Activated naive CD8-positive, alpha-beta T cell treated with anti-CD3 and anti-CD28 coated beads for 36 hours (primary cell): ENCODE measurements around the gene TRIOBP. TPM values are rescaled to one million over a fixed set of nuclear protein-coding genes. Genes with fewer than 3 reads are reported as not detected.

Experiments
- DNase-seq: peaks from one replicate; pipeline ENCODE4 v3.0.0; 2021
- H3K27ac Mint-ChIP-seq: one replicate; pipeline ENCODE4 v1.8.0; 2022; ENCODE audit warnings: mild to moderate bottlenecking, moderate library complexity, mixed read lengths
- H3K27me3 Mint-ChIP-seq: one replicate; pipeline ENCODE4 v1.8.0; 2022; ENCODE audit warnings: mild to moderate bottlenecking, mixed read lengths
- H3K36me3 Mint-ChIP-seq: one replicate; pipeline ENCODE4 v1.8.0; 2021; ENCODE audit warnings: mild to moderate bottlenecking, mixed read lengths
- H3K4me1 Mint-ChIP-seq: one replicate; pipeline ENCODE4 v1.8.0; 2021; ENCODE audit warnings: mixed read lengths
- H3K4me3 Mint-ChIP-seq: one replicate; pipeline ENCODE4 v1.8.0; 2022; ENCODE audit warnings: mild to moderate bottlenecking, moderate library complexity, mixed read lengths
- H3K9me3 Mint-ChIP-seq: one replicate; pipeline ENCODE4 v1.8.0; 2022; ENCODE audit warnings: mixed read lengths
- total RNA-seq, 2 experiments: library from RNA; stranded (reverse); gene quantifications; one replicate each; pipeline ENCODE4 v1.2.3, GENCODE V29; 2021

The TRIOBP gene
- total RNA-seq, 2 experiments from 2014 or later, result 19.7 to 20.8 TPM

DNA sequence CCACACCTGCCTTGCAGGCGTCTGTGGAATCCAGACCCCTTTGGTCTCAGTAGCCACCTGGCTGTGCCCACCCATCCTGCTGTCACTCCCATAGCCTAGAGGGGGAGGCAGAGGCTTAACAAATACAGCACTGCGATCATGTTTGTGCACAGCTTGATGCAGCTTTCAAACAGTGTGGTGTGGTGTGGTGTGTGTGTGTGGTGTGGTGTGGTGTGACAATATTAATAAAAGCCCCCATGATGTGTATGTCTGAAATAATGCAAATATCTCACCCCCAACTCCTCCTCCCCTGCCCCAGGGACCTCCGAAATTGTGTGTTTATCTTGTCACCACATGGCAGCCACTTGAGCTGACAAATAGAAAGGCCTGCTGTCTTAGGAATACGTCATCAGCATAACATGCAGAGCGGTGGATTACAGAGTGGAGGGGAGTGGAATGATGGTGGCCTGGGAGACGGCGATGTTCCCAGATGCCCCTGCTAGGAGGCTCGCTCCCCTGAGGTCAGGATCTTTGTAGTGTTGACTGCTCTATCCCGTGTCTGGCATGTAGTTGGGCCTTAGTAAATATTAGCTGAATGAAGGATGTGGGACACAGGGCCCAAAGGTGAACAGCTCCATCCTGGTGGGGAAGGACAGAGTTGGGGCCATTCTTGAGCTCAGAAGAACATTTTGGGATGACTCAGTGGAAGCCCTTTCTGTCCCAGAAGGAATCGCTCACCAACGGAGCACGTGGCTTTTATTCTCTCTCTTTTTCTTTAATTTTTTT is 35.5 kb upstream of the TRIOBP start:
- H3K27me3 Mint-ChIP-seq, result no peaks in the 10 kb centered on the region
- H3K9me3 Mint-ChIP-seq, result no peaks in the 10 kb centered on the region
- DNase-seq, result no peak
- peak overlapping the region; percentile 90 for H3K4me3 Mint-ChIP-seq
- H3K36me3 Mint-ChIP-seq, result peaks cover 5% of the 10 kb centered on the region
- H3K4me1 Mint-ChIP-seq, result peaks cover 36% of the 10 kb centered on the region
- H3K27ac Mint-ChIP-seq, result no peak overlapping the region

DNA sequence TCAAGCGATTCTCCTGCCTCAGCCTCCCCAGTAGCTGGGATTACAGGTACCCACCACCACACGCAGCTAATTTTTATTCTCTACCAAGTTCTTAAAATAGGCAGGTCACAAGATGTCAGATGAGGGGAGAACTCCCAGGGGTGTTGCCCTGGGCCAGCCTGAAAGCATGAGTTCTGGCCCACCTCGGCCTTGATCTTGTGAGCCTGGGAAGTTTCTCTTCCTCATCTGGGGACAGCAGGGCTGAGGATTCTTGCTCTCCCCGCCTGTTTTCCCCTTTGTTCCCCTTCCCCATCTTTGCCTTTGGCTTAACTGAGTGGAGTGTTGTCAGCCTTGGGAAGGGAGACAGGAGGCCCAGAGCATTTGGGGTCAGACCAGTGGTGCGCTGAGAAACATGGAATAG is 34.8 kb upstream of the TRIOBP start:
- no peak overlapping the region for H3K27ac Mint-ChIP-seq
- DNase-seq, result no peak
- H3K4me1 Mint-ChIP-seq, result peaks cover 36% of the 10 kb centered on the region
- no peaks in the 10 kb centered on the region for H3K9me3 Mint-ChIP-seq
- no peak overlapping the region for H3K4me3 Mint-ChIP-seq
- H3K36me3 Mint-ChIP-seq, result peaks cover 9% of the 10 kb centered on the region
- H3K27me3 Mint-ChIP-seq, result no peaks in the 10 kb centered on the region

DNA sequence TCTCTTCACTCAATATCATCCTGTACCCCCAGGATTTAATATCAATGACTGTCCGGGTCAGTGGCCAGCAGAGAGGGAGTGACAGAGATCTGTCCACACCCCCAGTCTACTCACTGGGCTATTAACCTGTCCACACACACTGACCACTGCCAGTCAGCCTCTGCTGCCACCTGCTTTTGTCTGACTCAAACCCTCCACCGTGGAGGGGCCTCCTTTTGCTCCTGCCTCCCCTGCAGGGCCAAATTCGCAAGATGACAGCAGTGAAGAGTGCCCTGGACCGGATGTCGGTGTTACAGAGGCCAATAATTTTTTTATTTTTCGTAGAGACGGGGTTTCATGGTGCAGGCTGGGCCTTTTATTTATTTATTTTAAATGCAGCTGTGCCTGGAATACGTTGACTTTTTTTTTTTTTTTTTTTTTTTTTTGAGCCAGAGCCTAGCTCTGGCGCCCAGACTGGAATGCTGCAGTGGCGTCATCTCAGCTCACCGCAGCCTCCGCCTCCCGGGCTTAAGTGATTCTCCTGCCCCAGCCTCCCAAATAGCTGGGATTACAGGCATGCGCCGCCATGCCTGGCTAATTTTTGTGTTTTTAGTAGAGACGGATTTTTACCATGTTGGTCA is 33.2 kb upstream of the TRIOBP start:
- Mint-ChIP-seq H3K36me3 (peaks cover 9% of the 10 kb centered on the region), H3K4me3 (no peak overlapping the region), H3K27ac (no peak overlapping the region), H3K4me1 (peaks cover 31% of the 10 kb centered on the region), H3K9me3 (no peaks in the 10 kb centered on the region), H3K27me3 (no peaks in the 10 kb centered on the region)
- no peak for DNase-seq

DNA sequence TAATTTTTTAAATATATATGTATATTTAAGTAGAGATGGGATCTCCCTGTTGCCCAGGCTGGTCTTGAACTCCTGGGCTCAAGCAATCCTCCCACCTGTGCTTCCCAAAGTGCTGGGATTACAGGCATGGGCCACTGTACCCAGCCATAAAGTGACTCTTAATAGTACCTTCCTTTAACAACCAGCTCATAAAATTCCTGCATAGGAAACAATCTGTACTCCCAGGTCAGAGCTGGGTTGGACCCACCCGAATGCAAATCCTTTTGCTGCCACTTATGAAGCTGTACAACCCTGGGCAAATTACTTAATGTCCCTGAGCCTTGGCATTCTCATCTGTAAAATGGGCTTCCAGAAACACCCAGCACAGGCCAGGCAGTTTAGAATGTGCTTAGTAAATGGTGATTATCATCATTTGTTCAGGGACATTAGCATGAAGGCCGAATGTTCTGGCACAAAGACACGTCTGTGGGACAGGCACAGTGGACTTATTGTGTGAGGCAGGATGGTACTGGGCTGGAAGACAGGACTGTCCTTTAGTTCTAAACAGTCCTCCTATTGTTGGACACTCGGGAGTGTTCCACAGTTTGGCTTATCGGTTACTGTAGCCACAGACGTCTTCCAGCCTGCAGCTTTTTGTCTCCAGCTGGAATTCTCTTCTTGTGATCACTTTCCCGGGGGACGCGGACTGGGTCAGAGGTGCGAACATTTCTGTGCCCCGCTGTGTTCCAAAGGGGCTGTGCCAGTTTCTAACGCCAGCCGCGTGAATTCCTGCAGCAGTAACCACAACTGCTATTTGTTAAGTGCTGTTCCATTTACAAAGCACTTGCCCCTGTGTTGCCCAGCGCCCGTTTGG is 32.4 kb upstream of the TRIOBP start:
- no peak overlapping the region for H3K27ac Mint-ChIP-seq
- H3K4me3 Mint-ChIP-seq, result no peak overlapping the region
- no peak for DNase-seq
- H3K4me1 Mint-ChIP-seq, result peaks cover 32% of the 10 kb centered on the region
- no peaks in the 10 kb centered on the region for H3K9me3 Mint-ChIP-seq
- H3K36me3 Mint-ChIP-seq, result peaks cover 9% of the 10 kb centered on the region
- H3K27me3 Mint-ChIP-seq, result no peaks in the 10 kb centered on the region

DNA sequence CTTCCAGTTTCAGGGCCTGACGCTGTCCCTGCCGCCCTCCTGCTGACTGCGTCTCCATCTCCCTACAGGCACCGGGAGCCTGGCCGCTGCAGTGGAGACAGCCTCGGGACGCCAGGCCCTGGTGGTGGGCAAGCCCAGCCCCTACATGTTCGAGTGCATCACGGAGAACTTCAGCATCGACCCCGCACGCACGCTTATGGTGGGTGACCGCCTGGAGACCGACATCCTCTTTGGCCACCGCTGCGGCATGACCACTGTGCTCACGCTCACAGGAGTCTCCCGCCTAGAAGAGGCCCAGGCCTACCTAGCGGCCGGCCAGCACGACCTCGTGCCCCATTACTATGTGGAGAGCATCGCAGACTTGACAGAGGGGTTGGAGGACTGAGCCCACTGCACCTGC is 31.4 kb upstream of the TRIOBP start:
- Mint-ChIP-seq H3K4me3 (no peak overlapping the region), H3K9me3 (no peaks in the 10 kb centered on the region), H3K27me3 (no peaks in the 10 kb centered on the region), H3K36me3 (peaks cover 7% of the 10 kb centered on the region), H3K4me1 (peaks cover 24% of the 10 kb centered on the region), H3K27ac (no peak overlapping the region)
- DNase-seq, result no peak

DNA sequence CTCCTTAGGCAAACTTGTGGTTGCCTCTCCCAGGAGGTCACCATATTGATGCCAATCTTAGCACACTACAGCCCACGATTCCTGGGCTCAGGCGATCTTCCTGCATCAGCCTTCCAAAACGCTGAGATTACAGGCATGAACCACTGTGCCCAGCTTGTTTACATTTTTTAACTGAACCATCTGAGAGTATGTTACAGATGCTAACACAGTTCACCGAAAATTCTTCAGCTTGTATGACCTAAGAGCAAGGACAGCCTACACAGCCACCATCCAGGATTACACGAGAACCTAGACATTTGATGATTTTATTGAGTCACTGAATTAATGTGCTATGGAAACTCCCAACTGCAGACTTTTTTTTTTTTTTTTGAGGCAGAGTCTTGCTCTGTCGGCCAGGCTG is 27.3 kb upstream of the TRIOBP start:
- Mint-ChIP-seq H3K36me3 (peaks cover 7% of the 10 kb centered on the region), H3K27me3 (no peaks in the 10 kb centered on the region), H3K4me1 (peaks cover 39% of the 10 kb centered on the region), H3K27ac (no peak overlapping the region), H3K9me3 (no peaks in the 10 kb centered on the region), H3K4me3 (no peak overlapping the region)
- DNase-seq, result no peak

DNA sequence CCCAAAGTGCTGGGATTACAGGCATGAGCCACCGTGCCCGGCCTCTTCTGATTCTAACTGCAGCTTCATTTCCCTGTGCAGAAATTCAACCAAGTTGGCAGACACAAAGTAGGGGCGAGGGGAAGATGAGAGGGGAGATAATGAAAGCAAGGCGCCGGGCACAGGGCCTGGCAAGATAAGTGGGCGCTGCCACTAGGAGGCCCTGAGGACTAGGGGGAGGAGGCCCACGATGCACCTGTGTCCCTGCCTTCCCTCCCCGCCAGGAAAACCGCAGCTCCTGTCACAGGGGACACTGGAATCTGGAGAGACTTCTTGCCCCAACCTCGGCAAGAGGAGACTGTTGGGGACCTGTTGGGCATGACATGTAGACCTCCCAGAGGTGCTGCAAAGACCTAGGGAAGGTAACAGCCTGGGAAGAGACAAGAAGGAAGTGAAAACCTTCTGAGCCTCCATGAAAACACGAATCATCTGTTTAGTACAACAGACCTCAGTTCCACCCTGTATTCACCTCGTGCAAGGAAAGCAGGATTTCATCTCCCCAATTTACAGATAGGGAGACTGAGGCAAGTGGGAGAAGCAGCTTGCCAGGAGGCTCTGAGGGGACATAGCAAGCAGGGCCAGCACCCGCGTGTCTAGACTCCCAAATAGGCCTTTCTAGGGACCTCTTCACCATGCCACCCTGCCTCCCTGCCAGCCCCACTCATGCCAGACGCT is 24.5 kb upstream of the TRIOBP start:
- Mint-ChIP-seq H3K4me3 (no peak overlapping the region), H3K4me1 (peaks cover 53% of the 10 kb centered on the region), H3K27ac (peak overlapping the region; percentile 65), H3K9me3 (no peaks in the 10 kb centered on the region), H3K27me3 (no peaks in the 10 kb centered on the region), H3K36me3 (no peaks in the 10 kb centered on the region)
- no peak for DNase-seq

DNA sequence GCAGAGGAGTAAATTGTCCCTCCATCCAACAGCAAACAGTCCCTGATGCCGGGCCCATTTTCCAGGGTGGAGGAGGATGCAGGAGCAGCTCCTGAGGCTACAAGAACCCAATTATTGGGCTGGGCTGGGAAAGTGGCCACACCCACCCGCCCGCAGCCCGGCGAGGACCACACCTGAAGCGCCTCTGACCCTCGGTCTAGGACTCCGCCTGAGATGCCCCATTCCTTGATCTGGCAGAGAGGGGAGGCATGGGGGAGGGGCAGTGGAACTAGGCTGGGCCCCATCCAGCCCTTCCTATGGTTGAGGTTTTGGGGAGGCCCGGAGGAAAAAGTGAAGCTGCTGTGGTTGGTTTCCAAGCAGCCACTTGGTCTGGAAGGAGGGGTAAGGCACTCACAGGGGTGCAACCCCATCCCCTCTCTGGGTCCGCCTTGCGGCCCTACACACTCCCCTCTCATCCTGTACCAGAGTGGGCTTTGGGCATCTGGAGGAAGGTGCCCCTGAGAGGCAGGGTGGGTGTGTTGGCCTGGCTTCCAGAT is 23.9 kb upstream of the TRIOBP start:
- Mint-ChIP-seq H3K9me3 (no peaks in the 10 kb centered on the region), H3K36me3 (peaks cover under 1% of the 10 kb centered on the region), H3K27me3 (no peaks in the 10 kb centered on the region), H3K27ac (no peak overlapping the region), H3K4me3 (no peak overlapping the region), H3K4me1 (peaks cover 58% of the 10 kb centered on the region)
- DNase-seq, result peak; percentile 46

DNA sequence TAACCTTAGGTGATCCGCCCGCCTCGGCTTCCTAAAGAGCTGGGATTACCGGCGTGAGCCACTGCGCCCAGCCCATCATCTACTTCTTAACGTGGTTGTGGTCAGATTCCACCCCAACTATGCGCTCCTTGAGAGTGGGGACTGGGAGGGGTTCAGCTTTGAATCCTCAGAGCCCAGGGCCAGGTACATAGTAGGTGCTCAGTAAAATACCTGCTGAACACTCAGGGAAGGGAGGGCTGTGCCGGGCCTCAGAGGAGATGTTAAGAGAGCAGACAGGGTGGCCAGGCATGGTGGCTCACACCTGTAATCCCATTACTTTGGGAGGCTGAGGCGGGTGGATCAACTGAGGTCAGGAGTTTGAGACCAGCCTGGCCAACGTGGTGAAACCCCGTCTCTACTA is 22.6 kb upstream of the TRIOBP start:
- Mint-ChIP-seq H3K4me3 (no peak overlapping the region), H3K27me3 (no peaks in the 10 kb centered on the region), H3K36me3 (peaks cover 2% of the 10 kb centered on the region), H3K4me1 (peaks cover 62% of the 10 kb centered on the region), H3K9me3 (no peaks in the 10 kb centered on the region), H3K27ac (peak overlapping the region; percentile 4)
- no peak for DNase-seq

DNA sequence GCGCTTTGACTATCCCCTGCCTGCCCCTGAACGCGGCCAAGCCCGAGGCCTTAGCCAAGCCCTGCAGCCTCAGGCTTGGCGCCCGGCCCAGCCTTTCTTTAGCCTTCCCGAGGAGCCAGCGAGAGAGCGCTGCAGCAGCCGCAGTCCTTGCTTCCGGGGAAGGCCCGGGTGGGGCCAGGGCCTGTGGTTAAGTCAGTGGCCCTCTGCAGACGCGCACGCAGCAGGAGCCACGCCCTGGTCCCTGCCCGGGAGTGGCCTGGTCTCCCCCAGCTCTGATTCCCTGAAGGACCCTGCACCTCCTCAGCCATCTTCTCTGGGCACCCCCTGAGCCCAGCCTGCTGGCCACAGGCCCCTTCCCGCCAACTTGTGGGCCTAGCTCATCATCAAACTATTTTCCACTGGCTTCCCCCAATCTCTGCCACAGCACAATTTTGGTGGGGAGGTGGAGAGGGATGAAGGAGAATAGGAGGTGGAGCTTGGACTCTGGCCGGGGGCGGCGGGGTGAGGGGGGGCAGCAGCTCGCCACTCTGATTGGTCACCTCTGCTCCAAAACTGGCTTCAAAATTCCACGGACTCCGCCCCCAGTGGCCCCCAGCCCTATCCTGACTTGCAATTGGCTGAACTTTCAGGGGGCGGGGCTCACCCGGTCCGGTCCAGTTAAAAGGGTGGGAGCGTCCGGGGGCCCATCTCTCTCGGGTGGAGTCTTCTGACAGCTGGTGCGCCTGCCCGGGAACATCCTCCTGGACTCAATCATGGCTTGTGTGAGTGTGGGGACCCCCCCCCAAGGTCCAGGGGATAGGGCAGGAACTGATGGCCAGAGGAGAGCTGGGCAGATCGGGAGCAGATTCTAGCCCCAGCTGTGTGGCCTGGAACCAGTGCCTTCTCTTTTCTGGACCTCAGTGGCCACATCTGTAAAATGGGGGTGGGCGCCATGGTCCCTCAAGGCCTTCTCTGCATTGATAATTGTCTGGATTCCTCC is 21.6 kb upstream of the TRIOBP start, which contains the start of gene LGALS1:
LGALS1 (plus strand) TSS at position 686 of the 979 bp plus-strand sequence; CDS start at position 753, 67 bp downstream.
- Mint-ChIP-seq H3K9me3 (no peaks in the 10 kb centered on the region), H3K36me3 (peaks cover 2% of the 10 kb centered on the region), H3K27me3 (no peaks in the 10 kb centered on the region), H3K27ac (peak within 1 kb of the TSS; percentile 92), H3K4me3 (peak within 1 kb of the TSS; percentile 80), H3K4me1 (peaks cover 57% of the 10 kb centered on the region)
- DNase-seq, result peak; percentile 78

DNA sequence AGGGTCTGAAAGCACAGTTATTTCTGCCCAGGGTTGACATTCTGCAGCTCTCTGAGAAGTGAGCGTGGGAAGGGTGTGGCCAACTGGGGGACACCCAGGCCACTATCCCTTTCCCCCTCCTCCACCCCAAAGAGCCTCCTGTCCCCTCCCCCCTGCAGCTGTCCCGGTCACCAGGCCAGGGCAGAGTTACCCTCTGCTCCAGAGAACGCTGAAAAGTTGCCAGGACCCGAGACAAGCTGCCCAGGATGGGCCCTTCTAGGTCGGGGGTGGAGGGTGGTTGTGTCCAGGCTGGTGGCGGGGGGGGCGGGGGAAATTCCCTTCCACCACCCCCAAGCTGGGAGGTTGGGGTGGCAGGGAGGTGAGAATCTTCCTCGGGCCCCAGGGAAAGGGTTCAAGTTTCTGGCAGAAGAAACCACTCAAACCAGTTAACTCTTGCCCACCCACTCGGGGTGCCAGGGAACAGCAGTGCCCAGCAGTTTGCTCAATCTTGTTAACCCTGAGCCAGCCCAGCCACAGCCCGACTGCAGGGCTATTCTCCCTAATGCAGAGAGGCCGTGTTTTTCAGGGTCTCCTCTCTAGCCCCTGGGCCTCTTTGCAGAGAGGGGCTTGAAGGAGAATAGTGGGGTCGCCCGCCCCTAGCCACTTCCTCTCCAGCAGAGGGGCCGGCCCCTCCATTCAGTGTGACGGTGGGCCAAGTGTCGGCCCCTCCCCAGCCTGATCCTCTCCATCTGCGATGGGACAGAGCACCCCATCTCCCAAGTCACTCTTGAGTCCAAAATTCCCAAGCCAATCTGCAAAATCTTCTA is 20.7 kb upstream of the TRIOBP start:
- H3K27me3 Mint-ChIP-seq, result no peaks in the 10 kb centered on the region
- peaks cover 57% of the 10 kb centered on the region for H3K4me1 Mint-ChIP-seq
- DNase-seq, result peak; percentile 30
- H3K27ac Mint-ChIP-seq, result peak overlapping the region; percentile 92
- peaks cover 2% of the 10 kb centered on the region for H3K36me3 Mint-ChIP-seq
- peak overlapping the region; percentile 80 for H3K4me3 Mint-ChIP-seq
- no peaks in the 10 kb centered on the region for H3K9me3 Mint-ChIP-seq

DNA sequence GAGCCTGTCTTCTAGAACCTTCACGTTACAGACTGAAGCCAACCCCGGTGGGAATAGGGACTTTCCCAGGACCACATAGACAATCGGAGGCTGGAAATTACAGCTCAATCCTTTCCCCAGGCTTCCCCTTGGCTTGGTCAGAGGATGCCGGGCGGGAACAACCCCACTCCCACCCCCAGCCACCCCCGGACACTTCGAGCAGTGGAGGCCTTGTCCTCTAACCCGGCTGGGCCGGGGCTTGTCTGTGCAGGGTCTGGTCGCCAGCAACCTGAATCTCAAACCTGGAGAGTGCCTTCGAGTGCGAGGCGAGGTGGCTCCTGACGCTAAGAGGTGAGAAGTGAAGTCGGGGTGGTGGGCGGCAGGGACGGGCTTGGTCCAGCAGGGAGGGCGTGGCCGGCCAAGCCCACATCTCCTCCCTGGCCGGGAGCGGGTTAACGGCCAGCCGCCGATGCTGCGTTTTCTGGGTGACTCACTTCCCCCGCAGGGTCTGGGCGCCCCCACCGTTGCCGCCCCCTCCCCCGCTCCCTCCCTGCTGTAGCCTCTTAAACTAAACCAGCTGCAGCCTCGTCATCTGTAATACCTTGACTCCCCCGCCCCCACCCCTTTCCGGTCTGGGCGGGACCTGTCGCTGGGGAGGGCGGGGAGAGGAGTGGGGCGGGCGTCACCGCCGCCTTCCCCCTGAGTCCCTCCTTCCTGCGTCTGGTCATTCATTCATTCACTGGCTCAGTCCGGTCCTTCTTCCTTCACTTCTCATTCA is 19.9 kb upstream of the TRIOBP start:
- H3K9me3 Mint-ChIP-seq, result no peaks in the 10 kb centered on the region
- H3K27me3 Mint-ChIP-seq, result no peaks in the 10 kb centered on the region
- H3K4me1 Mint-ChIP-seq, result peaks cover 57% of the 10 kb centered on the region
- peak overlapping the region; percentile 87 for H3K4me3 Mint-ChIP-seq
- DNase-seq, result peak; percentile 93
- H3K27ac Mint-ChIP-seq, result peak overlapping the region; percentile 95
- peaks cover 2% of the 10 kb centered on the region for H3K36me3 Mint-ChIP-seq
